Measurements from ENCODE around the gene ASCL5.
A peak's percentile ranks its signal among the peaks of the same experiment; 100 is the strongest.

GRCh38 chr1:201149400-201149799 lies 22.4 kb upstream of the ASCL5 start:
- TF ChIP-seq CTCF (IDR thresholded peaks at IDR 0.05; ENCODE audit: poor library complexity), result peak; percentile 53
- no peak for TF ChIP-seq EZH2 (IDR thresholded peaks at IDR 0.05; ENCODE audit: borderline replicate concordance)
